Measurements from ENCODE around the gene GJC2. TPM values are rescaled to one million over a fixed set of nuclear protein-coding genes. Genes with fewer than 3 reads are reported as not detected.

GJC2 gene
- total and polyA plus RNA-seq, 2 donors from 2014 or later = 0.73 to 6.0 TPM

DNA sequence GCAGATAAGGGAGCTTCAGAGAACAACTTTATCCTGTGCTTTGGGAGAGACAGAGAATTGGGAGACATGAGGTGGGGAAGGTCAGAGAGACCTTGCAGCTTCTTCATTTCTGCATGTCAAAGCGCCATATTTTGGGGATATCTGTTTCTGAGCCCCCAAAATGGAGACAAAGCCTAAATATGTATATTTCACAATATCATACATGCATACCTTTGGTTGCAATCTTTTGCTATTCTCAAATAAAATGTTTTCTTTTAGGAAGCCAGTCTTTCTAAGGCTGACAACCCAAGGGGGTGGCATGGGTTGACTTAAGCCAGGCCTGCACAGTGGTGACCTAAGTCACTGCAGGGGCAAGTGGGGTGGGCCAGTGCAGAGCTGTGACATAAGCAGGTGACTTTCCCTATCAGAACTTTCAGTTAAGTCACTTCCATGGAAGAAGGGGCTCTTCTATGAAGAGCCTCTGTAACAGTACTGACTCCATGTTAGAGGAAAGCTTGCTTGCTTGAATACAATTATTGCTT, 26.7 kb upstream of the GJC2 start:
- Histone ChIP-seq H3K4me1 (ENCODE audit: control insufficient read depth in 2 of 3, insufficient read depth in 2 of 3, low read depth in 1 of 3, low read length in 3 of 3) (no peaks in the 10 kb centered on the region), H3K9me3 (ENCODE audit: control insufficient read depth in 2 of 3, insufficient read depth in 1 of 3, low read length in 3 of 3) (no peaks in the 10 kb centered on the region), H3K9ac (ENCODE audit: low read length in 3 of 3) (no peak overlapping the region), H3K4me3 (ENCODE audit: low read length in 3 of 3) (no peak overlapping the region), H3K36me3 (ENCODE audit: control insufficient read depth in 2 of 3, insufficient read depth in 3 of 3, low read length in 3 of 3) (no peaks in the 10 kb centered on the region), H3K27ac (ENCODE audit: low read depth in 2 of 2, low read length in 2 of 2) (no peak overlapping the region), H3K27me3 (ENCODE audit: control insufficient read depth, insufficient read depth, low read length) (no peaks in the 10 kb centered on the region)
- intact Hi-C loops (cut with DNase I) = no loop called here
- DNase-seq = no peak
- TF ChIP-seq, protein P1, sequence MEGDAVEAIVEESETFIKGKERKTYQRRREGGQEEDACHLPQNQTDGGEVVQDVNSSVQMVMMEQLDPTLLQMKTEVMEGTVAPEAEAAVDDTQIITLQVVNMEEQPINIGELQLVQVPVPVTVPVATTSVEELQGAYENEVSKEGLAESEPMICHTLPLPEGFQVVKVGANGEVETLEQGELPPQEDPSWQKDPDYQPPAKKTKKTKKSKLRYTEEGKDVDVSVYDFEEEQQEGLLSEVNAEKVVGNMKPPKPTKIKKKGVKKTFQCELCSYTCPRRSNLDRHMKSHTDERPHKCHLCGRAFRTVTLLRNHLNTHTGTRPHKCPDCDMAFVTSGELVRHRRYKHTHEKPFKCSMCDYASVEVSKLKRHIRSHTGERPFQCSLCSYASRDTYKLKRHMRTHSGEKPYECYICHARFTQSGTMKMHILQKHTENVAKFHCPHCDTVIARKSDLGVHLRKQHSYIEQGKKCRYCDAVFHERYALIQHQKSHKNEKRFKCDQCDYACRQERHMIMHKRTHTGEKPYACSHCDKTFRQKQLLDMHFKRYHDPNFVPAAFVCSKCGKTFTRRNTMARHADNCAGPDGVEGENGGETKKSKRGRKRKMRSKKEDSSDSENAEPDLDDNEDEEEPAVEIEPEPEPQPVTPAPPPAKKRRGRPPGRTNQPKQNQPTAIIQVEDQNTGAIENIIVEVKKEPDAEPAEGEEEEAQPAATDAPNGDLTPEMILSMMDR (IDR thresholded peaks at IDR 0.05; ENCODE audit: borderline replicate concordance, extremely low read depth, insufficient read depth) = no peak
- no peak for FAIRE-seq

DNA sequence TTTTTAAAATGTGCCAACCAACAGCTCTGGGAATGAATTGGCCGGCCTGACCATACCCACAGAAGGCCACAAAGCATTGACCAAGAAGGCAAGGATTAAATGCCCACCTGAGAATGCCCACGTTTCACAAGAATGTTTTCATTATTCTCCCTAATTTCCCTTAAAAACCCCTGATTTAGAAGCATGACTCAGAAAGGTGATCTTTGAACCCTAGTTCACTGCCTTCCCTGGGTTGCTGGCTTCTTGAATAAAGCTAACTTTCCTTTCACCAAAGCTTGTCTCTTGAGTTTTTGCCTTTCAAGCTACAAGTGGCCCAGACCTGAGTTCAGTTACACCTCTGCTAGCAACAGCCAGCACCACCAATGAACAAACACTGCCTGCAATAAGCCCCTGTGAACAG, 26.2 kb upstream of the GJC2 start:
- Histone ChIP-seq H3K9ac (ENCODE audit: low read length in 3 of 3) (no peak overlapping the region), H3K27ac (ENCODE audit: low read depth in 2 of 2, low read length in 2 of 2) (no peak overlapping the region), H3K9me3 (ENCODE audit: control insufficient read depth in 2 of 3, insufficient read depth in 1 of 3, low read length in 3 of 3) (no peaks in the 10 kb centered on the region), H3K27me3 (ENCODE audit: control insufficient read depth, insufficient read depth, low read length) (no peaks in the 10 kb centered on the region), H3K4me1 (ENCODE audit: control insufficient read depth in 2 of 3, insufficient read depth in 2 of 3, low read depth in 1 of 3, low read length in 3 of 3) (no peaks in the 10 kb centered on the region), H3K36me3 (ENCODE audit: control insufficient read depth in 2 of 3, insufficient read depth in 3 of 3, low read length in 3 of 3) (no peaks in the 10 kb centered on the region), H3K4me3 (ENCODE audit: low read length in 3 of 3) (no peak overlapping the region)
- FAIRE-seq (no peak), DNase-seq (no peak)
- intact Hi-C loops (cut with DNase I) = no loop called here
- TF ChIP-seq, protein P1 (IDR thresholded peaks at IDR 0.05; ENCODE audit: borderline replicate concordance, extremely low read depth, insufficient read depth) = no peak

DNA sequence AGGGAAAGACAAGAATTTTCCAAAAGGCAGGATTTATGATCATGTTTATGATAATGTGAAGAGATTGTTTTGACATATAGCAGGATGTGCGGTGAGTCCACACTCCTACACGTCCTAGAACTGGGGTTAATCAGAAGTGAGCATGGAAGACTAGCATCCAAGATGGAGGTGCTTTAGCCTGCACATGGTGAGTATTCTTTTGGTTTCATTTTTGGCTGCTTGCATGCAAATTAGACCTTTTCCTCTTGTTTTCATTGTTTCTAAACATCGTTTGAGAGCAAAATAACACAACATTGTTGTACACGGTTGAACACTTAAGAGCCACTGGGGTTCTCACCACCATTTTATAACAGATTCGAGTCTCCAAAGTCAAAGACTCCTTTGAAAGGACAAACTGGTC, 24.5 kb upstream of the GJC2 start:
- FAIRE-seq (no peak), DNase-seq (no peak)
- Histone ChIP-seq H3K36me3 (ENCODE audit: control insufficient read depth in 2 of 3, insufficient read depth in 3 of 3, low read length in 3 of 3) (no peaks in the 10 kb centered on the region), H3K27ac (ENCODE audit: low read depth in 2 of 2, low read length in 2 of 2) (no peak overlapping the region), H3K9me3 (ENCODE audit: control insufficient read depth in 2 of 3, insufficient read depth in 1 of 3, low read length in 3 of 3) (no peaks in the 10 kb centered on the region), H3K27me3 (ENCODE audit: control insufficient read depth, insufficient read depth, low read length) (no peaks in the 10 kb centered on the region), H3K9ac (ENCODE audit: low read length in 3 of 3) (no peak overlapping the region), H3K4me3 (ENCODE audit: low read length in 3 of 3) (no peak overlapping the region), H3K4me1 (ENCODE audit: control insufficient read depth in 2 of 3, insufficient read depth in 2 of 3, low read depth in 1 of 3, low read length in 3 of 3) (no peaks in the 10 kb centered on the region)
- intact Hi-C loops (cut with DNase I) = no loop called here
- TF ChIP-seq, protein P1 (IDR thresholded peaks at IDR 0.05; ENCODE audit: borderline replicate concordance, extremely low read depth, insufficient read depth) = no peak

DNA sequence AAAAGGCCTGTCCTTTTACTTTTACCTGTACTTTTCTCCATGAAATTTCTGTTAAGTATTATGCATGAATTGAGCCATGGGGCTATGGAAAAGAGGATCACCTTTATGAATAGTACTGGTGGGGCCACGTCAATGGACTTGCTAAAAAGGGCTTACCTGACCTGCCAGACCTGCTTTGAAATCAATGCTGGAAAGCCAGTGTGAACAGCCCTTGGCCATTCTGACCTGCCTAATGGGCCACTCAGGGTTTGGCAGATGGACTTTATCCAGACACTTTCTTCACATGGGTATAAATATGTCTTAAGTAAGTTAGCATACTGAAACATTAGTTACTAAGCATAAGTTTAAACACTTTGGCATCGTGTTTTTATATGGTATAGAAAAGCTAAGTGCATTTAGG, 18.0 kb upstream of the GJC2 start:
- DNase-seq (no peak), FAIRE-seq (no peak)
- H3K4me3 ChIP-seq (ENCODE audit: low read length in 3 of 3) = no peak overlapping the region
- H3K27me3 ChIP-seq (ENCODE audit: control insufficient read depth, insufficient read depth, low read length) = no peaks in the 10 kb centered on the region
- no peaks in the 10 kb centered on the region for H3K9me3 ChIP-seq (ENCODE audit: control insufficient read depth in 2 of 3, insufficient read depth in 1 of 3, low read length in 3 of 3)
- H3K4me1 ChIP-seq (ENCODE audit: control insufficient read depth in 2 of 3, insufficient read depth in 2 of 3, low read depth in 1 of 3, low read length in 3 of 3) = no peaks in the 10 kb centered on the region
- H3K27ac ChIP-seq (ENCODE audit: low read depth in 2 of 2, low read length in 2 of 2) = no peak overlapping the region
- no peaks in the 10 kb centered on the region for H3K36me3 ChIP-seq (ENCODE audit: control insufficient read depth in 2 of 3, insufficient read depth in 3 of 3, low read length in 3 of 3)
- intact Hi-C loops (cut with DNase I) = no loop called here
- TF ChIP-seq, protein P1 (IDR thresholded peaks at IDR 0.05; ENCODE audit: borderline replicate concordance, extremely low read depth, insufficient read depth) = no peak
- H3K9ac ChIP-seq (ENCODE audit: low read length in 3 of 3) = no peak overlapping the region
